ENCODE measurements around the gene DNAJB13.

DNA sequence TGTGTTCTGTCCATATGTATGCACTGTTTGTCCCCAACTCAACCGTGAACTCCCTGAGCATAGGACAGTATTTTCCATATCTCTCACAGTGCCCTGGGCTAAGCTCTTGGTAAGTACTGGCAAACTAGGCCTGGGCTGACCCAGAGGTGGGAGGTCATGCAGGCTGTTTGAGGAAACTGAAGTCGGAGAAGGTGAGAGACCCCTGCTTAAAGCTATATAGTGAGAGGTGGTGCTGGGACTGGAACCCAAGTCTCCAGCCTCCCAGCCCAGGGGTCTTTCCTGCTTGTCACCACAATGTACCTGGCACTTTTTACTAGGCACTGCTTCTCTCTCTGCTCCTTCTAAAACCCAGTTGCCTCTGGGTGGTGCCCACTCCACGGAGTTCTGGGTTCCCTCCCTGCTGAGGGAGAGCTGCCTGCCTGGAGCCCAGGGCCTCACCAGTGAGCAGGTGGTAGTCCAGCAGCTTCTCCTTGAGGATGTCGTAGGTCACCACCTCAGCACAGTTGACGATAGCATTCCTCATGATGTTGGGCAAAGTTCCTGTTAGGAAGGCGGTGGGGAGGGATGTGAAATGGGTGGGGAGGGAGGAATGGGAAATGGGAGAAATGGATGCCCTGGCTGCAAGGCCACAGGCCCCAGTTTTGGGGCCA lies 53.3 kb downstream of the DNAJB13 start:
- TF ChIP-seq, protein P1, sequence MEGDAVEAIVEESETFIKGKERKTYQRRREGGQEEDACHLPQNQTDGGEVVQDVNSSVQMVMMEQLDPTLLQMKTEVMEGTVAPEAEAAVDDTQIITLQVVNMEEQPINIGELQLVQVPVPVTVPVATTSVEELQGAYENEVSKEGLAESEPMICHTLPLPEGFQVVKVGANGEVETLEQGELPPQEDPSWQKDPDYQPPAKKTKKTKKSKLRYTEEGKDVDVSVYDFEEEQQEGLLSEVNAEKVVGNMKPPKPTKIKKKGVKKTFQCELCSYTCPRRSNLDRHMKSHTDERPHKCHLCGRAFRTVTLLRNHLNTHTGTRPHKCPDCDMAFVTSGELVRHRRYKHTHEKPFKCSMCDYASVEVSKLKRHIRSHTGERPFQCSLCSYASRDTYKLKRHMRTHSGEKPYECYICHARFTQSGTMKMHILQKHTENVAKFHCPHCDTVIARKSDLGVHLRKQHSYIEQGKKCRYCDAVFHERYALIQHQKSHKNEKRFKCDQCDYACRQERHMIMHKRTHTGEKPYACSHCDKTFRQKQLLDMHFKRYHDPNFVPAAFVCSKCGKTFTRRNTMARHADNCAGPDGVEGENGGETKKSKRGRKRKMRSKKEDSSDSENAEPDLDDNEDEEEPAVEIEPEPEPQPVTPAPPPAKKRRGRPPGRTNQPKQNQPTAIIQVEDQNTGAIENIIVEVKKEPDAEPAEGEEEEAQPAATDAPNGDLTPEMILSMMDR (IDR thresholded peaks at IDR 0.05): no peak
- no peak for TF ChIP-seq EP300 (IDR thresholded peaks at IDR 0.05)
- no peak for TF ChIP-seq POLR2A (IDR thresholded peaks at IDR 0.05)
